GM23338 (cell line): ENCODE data around the gene SMYD5.

Source experiments
- CREB1 ChIP-seq: fragments of 250-450 bp; sonication (Bioruptor Pico); IDR thresholded peaks from 2 replicates; pipeline ENCODE4 v1.5.0; 2020; ENCODE audit warnings: low read depth, mild to moderate bottlenecking, moderate library complexity
- CTCF ChIP-seq, 2 experiments: fragments of 200-600 bp in 1 of 2; sonication (generic) in 1 of 2; conservative IDR thresholded peaks; 2 replicates each; pipeline versions ENCODE4 v1.5.1 to v1.6.1; 2016 to 2017; ENCODE audit warnings: antibody characterized with exemption in 2 of 2, low read depth in 2 of 2, mild to moderate bottlenecking in 2 of 2, moderate library complexity in 1 of 2
- ETS1 ChIP-seq: IDR thresholded peaks from 2 replicates; pipeline ENCODE4 v1.6.1; 2016; ENCODE audit warnings: antibody characterized with exemption
- EZH2 ChIP-seq: fragments of 200-600 bp; sonication (generic); IDR thresholded peaks from one replicate; pipeline ENCODE4 v1.8.0; 2017; ENCODE audit warnings: antibody characterized with exemption, mild to moderate bottlenecking, low read depth; ENCODE audit not compliant: unreplicated experiment
- EZH2phosphoT487 ChIP-seq: fragments of 200-600 bp; sonication (generic); IDR thresholded peaks from one replicate; pipeline ENCODE4 v1.8.1; 2018; ENCODE audit warnings: antibody characterized with exemption; ENCODE audit not compliant: unreplicated experiment
- JUNB ChIP-seq: IDR thresholded peaks from one replicate; pipeline ENCODE4 v1.6.1; 2016; ENCODE audit warnings: antibody characterized with exemption; ENCODE audit not compliant: unreplicated experiment
- NANOG ChIP-seq: IDR thresholded peaks from 2 replicates; pipeline ENCODE4 v1.6.1; 2016; ENCODE audit warnings: antibody characterized with exemption, borderline replicate concordance
- POLR2AphosphoS5 ChIP-seq: IDR thresholded peaks from 2 replicates; pipeline ENCODE4 v1.6.1; 2016; ENCODE audit warnings: antibody characterized with exemption, low read depth
- REST ChIP-seq: IDR thresholded peaks from one replicate; pipeline ENCODE4 v1.6.1; 2018; ENCODE audit warnings: antibody characterized with exemption; ENCODE audit not compliant: unreplicated experiment
- STAT1 ChIP-seq: IDR thresholded peaks from one replicate; pipeline ENCODE4 v1.6.1; 2016; ENCODE audit warnings: antibody characterized with exemption; ENCODE audit not compliant: unreplicated experiment
- ZNF114 ChIP-seq: fragments of 250-450 bp; sonication (Bioruptor Pico); IDR thresholded peaks from 2 replicates; pipeline ENCODE4 v1.5.0; 2020; ENCODE audit warnings: mild to moderate bottlenecking, moderate library complexity
- ZNF331 ChIP-seq: fragments of 250-450 bp; sonication (Bioruptor Pico); IDR thresholded peaks from 2 replicates; pipeline ENCODE4 v1.5.0; 2020; ENCODE audit warnings: low read depth, mild to moderate bottlenecking, moderate library complexity

- TF ChIP-seq REST (no peak), CTCF (conservative IDR thresholded peaks at IDR 0.05; ENCODE audit: low read depth in 2 of 2) (no peak), POLR2AphosphoS5 (no peak), ZNF331 (CRISPR knock-in tag) (no peak), JUNB (no peak), NANOG (no peak), EZH2 (no peak), STAT1 (no peak), CREB1 (CRISPR knock-in tag) (no peak), EZH2phosphoT487 (no peak), ZNF114 (CRISPR knock-in tag) (no peak), ETS1 (no peak)
Observed at GRCh38 chr2:73263540-73264331, 49.7 kb downstream of the SMYD5 start.
